NCI-H2196 (cell line): Measurements from ENCODE around the gene SCYGR2.

Experiments
- DNase-seq: peaks from one replicate; lab custom pipeline; 2025; ENCODE audit not compliant: unreplicated experiment; lab: John Stamatoyannopoulos, UW

The SCYGR2 gene

DNA sequence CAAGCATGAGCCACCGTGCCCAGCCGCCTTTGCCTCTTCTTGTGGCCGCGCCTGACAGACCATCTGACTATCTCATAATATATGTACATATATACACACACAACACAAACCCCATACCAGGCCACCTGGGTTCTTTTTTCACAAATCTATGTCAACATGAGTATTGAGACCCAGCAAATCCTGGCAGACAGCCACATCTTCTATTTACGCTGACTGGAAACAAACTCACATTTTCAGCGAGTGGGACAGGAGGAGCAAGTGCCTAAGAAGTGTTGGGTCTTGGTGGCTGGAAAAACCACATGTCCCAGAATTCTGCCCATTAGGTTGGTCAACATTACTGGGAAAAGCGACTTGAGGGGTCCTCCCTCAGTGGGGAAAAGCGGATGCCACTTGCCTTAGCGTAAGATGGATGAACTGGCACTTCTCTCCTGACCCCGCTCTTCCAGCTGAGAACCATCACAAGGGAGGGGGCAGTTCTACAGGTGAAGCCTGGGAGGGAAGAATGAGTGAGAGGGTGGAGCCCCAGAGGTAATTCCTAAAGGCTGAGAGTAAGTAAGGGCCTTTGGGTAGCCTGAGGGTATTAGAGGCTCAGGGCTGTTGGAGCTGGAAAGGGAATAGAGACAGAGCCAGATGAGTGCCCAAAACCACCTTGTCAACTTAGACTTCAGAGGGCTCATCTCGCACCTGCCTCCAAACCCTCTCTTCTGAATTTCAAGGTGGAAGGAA lies 14.0 kb downstream of the SCYGR2 start:
- no peak for DNase-seq

- no peak for DNase-seq
These were observed 14.6 kb downstream of the SCYGR2 start for GRCh38 chr2:227613272-227613660.

GRCh38 chr2:227614246-227614645 lies 15.6 kb downstream of the SCYGR2 start:
- no peak for DNase-seq

GRCh38 chr2:227614740-227615139 lies 16.0 kb downstream of the SCYGR2 start, which contains the start of gene SCYGR3:
Gene SCYGR3 (minus strand): TSS chr2:227614840. CDS start chr2:227614840, 0 bp downstream.
- no peak for DNase-seq

- DNase-seq = no peak
These were observed 16.5 kb downstream of the SCYGR2 start for GRCh38 chr2:227615181-227615580.

- no peak for DNase-seq
These were observed 17.2 kb downstream of the SCYGR2 start for GRCh38 chr2:227615906-227616305.

- no peak for DNase-seq
These were observed 17.9 kb downstream of the SCYGR2 start for GRCh38 chr2:227616631-227617030.

DNA sequence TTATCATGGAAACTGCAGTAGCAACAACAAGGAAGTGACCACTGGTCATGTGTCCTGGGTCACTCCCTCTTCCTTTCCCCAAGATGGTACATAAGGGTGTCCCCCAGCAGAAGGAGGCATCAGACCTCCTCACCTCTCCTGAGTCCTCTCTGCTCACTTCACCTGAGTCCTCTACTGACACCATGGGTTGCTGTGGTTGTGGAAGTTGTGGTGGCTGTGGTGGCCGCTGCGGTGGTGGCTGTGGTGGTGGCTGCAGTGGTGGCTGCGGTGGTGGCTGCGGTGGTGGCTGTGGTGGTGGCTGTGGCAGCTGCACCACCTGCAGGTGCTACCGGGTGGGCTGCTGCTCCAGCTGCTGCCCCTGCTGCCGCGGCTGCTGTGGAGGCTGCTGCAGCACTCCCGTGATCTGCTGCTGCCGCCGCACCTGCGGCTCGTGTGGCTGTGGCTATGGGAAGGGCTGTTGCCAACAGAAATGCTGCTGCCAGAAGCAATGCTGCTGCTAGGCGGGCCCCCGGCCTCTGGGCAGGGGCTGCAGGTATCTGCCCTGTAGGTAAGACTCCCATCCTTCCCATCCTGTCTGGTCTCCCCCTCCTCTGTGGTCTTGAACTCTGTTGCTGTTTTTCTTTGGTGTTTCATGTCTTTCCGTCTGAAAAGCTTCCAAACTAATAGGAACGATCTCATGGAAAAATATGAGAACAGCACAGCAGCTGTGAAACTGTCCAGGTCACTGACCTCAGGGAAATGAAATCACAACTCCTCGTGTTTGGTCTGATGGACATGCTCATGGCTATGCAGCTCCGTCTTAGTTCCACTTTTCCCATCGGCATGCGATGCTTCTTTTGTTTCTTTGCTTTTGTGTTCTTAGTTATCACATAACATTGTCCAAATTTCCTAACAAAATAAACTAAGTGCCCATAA lies 18.9 kb downstream of the SCYGR2 start, which contains the start of gene SCYGR4:
SCYGR4 (plus strand) TSS at position 183 of the 915 bp plus-strand sequence; CDS start at position 183, 0 bp downstream.
- DNase-seq = no peak

DNA sequence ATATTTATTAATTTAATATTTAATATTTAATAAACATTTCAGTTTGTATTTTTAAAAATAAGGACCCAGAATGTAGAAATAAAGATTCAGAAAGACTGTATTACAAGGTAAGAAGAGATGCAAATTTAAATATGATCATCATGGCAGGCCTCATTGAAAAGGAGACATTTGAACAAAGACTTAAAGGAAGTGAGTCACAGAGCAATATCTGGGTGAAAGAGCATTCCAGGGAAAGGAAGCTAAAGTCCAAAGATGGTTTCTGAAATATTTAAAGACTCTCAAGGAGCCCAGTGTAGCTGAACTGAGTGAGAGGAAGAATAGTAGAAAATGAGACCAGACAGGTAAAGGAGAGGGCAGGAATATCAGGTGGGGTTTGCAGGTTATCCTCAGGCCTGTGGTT lies 24.5 kb downstream of the SCYGR2 start:
- DNase-seq = no peak

GRCh38 chr2:227625420-227625819 lies 26.7 kb downstream of the SCYGR2 start:
- no peak for DNase-seq

DNA sequence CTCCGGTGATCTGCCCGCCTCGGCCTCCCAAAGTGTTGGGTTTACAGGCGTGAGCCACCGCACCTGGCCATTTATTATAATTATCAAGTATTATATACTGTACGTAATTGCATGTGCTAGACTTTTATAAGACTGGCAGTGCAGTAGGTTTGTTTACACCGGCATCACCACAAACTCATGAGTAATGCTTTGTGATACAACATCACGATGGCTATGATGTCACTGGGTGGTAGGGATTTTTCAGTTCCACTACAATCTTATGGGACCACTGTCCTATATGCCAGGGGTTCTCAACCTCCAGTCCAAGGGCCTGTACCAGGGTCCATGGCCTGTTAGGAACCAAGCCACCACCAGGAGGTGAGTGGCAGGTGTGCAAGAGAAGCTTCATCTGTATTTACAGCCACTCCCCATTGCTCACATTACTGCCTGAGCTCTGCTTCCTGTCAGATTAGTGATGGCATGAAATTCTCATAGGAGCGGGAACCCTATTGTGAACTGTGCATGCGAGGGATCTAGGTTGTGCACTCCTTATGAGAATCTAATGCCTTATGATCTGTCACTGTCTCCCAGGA lies 28.0 kb downstream of the SCYGR2 start:
- DNase-seq = no peak

- no peak for DNase-seq
These were observed 29.1 kb downstream of the SCYGR2 start for GRCh38 chr2:227627769-227628168.

GRCh38 chr2:227629435-227629834 lies 30.7 kb downstream of the SCYGR2 start:
- DNase-seq = no peak

DNA sequence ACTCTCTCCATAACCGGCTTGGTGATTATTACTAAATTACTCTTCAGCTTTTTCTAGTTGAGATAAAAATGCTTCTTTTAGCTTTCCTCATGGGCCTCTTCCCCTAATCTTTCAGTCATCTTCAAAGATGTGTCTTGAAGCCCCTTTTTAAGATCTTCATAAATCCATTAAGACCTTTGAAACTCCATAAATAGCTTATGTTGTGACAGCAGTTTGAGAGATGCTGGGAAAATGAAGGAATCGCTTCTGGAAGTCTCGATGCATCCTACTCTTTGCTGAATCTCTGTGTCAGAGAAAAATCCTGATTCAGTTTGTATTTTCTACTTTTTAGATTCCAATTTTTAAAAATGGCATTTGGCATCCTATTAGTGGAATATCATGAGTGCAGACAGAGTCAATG lies 31.6 kb downstream of the SCYGR2 start:
- no peak for DNase-seq

DNA sequence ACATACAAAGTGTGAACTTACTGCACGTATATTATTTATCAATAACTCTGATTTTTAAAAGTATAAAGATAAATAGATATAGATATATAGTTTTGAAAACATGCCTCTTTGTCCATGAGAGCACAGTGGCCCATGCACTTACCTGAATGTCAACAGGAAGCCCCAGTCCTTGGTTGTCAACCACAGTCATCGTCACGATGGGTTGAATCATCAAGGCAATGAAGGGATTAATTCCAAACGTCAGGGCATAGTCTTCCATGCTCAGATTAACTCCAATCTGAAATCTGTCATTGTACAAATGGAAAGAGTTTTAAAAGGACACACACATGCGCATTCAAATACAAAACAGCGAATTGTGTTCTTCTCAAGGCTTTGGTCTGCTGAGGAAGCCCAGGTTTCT lies 34.1 kb downstream of the SCYGR2 start:
- no peak for DNase-seq

GRCh38 chr2:227634201-227634600 lies 35.5 kb downstream of the SCYGR2 start:
- DNase-seq = no peak

GRCh38 chr2:227642656-227643055 lies 44.0 kb downstream of the SCYGR2 start:
- DNase-seq = no peak

DNA sequence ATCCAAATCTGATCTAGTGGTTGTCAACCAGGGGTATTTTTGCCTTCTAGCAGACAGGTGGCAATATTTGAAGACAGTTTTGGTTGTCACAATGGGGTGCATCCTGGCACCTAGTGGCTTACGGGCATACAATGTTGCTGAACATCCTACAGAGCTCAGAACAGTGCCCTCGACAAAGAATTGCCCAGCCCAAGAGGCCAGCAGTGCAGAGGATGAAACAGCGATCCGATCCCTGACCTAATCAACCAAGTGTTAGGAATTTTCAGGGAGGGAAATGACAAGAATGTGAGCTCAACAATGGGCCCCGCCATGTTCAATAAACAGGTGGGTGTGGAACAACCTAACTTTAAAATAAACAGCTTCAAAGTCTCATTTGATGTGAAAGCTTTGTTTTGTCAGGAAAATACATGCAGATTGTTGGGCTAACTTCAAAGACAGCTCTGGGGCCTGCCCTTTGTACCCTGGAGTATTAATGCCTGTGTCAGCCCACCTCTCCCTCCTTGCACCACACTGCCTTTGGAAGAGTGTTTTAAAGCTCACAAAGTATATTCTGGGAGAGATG lies 45.4 kb downstream of the SCYGR2 start:
- DNase-seq = no peak
